Ovary (tissue), 9 donors: ENCODE measurements around the gene B4GALNT2. TPM values are rescaled to one million over a fixed set of nuclear protein-coding genes. Genes with fewer than 3 reads are reported as not detected.

Experiments
- DNase-seq, 5 donors: peaks; one replicate each; pipeline ENCODE4 v3.0.0-alpha.2; 2019 to 2020
- H3K27ac ChIP-seq, 2 donors: fragments of 200-600 bp; one replicate each; pipeline versions ENCODE4 v1.5.1 to v1.8.0; 2019 to 2022
- H3K27me3 ChIP-seq: fragments of 200-600 bp; one replicate; pipeline ENCODE4 v1.8.0; 2022
- H3K36me3 ChIP-seq: fragments of 200-600 bp; sonication (generic); one replicate; pipeline ENCODE4 v1.5.1; 2019
- H3K4me1 ChIP-seq: one replicate; pipeline ENCODE4 v1.8.1; 2013; ENCODE audit warnings: mild to moderate bottlenecking, moderate library complexity; ENCODE audit not compliant: insufficient read depth
- H3K4me3 ChIP-seq: fragments of 200-600 bp; sonication (generic); one replicate; pipeline ENCODE4 v1.5.1; 2017
- H3K9me3 ChIP-seq, 2 donors: fragments of 200-600 bp in 1 of 2; sonication (generic) in 1 of 2; one replicate each; pipeline versions ENCODE4 v1.5.1 to v1.8.1; 2013 to 2019; ENCODE audit warnings: mild to moderate bottlenecking in 1 of 2, moderate library complexity in 1 of 2
- EP300 ChIP-seq: sonication (generic); formaldehyde crosslinking; IDR thresholded peaks from one replicate; pipeline ENCODE4 v1.6.1; 2017; ENCODE audit warnings: antibody characterized with exemption
- POLR2A ChIP-seq: fragments of 450-650 bp; IDR thresholded peaks from one replicate; pipeline ENCODE4 v1.6.1; 2017; ENCODE audit warnings: antibody characterized with exemption, mild to moderate bottlenecking, moderate library complexity
- WGBS, 3 donors: extraction: QIAGEN DNeasy Blood & Tissue Kit in 1 of 3; methylation state at CpG; one replicate each; pipeline versions ENCODE4 v1.1.5 to v1.1.7; 2013 to 2017; 5-methylcytosine and 5-hydroxymethylcytosine counted together
- intact Hi-C, 4 donors: fragments of 100-400 bp; cut with DNase I; formaldehyde crosslinking; loops; one replicate each; pipeline versions ENCODE4 v1.11.0 to v1.15.1; 2022 to 2023
- polyA plus RNA-seq, 2 donors: library from polyadenylated mRNA; stranded (reverse); fragments of 200-250 nt in 1 of 2; fragments of 350-450 nt in 1 of 2; fragmentation: Illumina TruSeq in 1 of 2; extraction: RNeasy Lipid Tissue Mini Kit (QIAGEN cat#74804) in 1 of 2; gene quantifications; one replicate each; pipeline ENCODE4 v1.2.3, GENCODE V29; 2013 to 2014
- total RNA-seq, 7 donors: library from RNA; depleted of rRNA in 2 of 7; stranded (reverse); fragments of >200 nt in 2 of 7; fragmentation: NEBNext Ultra II Directional in 3 of 7; extraction: Animal tissue kit (Norgen Biotek cat#: 25700) in 3 of 7; gene quantifications; one replicate each; pipeline versions ENCODE4 v1.1.0 to v1.2.4, GENCODE V29; 2016 to 2023
- TF ChIP-seq, protein P1 (sequence below), 3 donors: fragments of 450-650 bp in 2 of 3; fragments of 200-600 bp in 1 of 3; IDR thresholded peaks; one replicate each; pipeline versions ENCODE4 v1.5.1 to v1.8.0; 2016 to 2022; ENCODE audit warnings: antibody characterized with exemption in 3 of 3, mild to moderate bottlenecking in 1 of 3
- donor health status: DM: no; HTN: no; CAD: no; lungs with moderate emphysema.
- donor health status: DM: no; HTN: no; CAD: no.
- donor health status: Bipolar disorder and iron deficiency.
- donor health status: DM: yes; HTN: yes; CAD: no.
- donor health status: DM: no; HTN: no; CAD: no.
- donor health status: DM: yes; HTN: yes; CAD: no.

B4GALNT2 gene
- total and polyA plus RNA-seq, 9 donors, result under 0.01 to 0.03 (median 0.03) TPM; not detected in 5

DNA sequence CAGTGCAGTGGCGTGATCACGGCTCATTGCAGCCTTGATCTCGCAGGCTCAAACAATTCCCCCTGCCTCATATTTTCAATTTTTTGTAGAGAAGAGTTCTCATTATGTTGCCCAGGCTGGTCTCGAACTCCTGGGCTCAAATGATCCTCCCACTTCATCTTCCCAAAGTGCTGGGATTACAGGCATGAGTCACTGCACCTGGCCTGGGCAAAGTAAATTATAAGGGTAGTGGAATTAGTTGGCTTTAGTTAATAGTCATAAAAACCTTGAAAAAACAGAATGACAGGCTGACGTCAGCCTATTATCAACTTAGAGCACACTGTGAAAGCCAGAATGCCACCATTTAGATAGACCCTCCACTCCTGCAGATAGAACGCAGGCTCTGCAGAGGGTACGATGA, 43.5 kb upstream of the B4GALNT2 start:
- H3K27me3 ChIP-seq, result no peaks in the 10 kb centered on the region
- H3K27ac ChIP-seq, result no peak overlapping the region
- DNase-seq, result no peak
- no peaks in the 10 kb centered on the region for H3K4me1 ChIP-seq
- no peak for TF ChIP-seq EP300
- TF ChIP-seq, protein P1, sequence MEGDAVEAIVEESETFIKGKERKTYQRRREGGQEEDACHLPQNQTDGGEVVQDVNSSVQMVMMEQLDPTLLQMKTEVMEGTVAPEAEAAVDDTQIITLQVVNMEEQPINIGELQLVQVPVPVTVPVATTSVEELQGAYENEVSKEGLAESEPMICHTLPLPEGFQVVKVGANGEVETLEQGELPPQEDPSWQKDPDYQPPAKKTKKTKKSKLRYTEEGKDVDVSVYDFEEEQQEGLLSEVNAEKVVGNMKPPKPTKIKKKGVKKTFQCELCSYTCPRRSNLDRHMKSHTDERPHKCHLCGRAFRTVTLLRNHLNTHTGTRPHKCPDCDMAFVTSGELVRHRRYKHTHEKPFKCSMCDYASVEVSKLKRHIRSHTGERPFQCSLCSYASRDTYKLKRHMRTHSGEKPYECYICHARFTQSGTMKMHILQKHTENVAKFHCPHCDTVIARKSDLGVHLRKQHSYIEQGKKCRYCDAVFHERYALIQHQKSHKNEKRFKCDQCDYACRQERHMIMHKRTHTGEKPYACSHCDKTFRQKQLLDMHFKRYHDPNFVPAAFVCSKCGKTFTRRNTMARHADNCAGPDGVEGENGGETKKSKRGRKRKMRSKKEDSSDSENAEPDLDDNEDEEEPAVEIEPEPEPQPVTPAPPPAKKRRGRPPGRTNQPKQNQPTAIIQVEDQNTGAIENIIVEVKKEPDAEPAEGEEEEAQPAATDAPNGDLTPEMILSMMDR (IDR thresholded peaks at IDR 0.05), result no peak
- TF ChIP-seq POLR2A, result no peak
- intact Hi-C loops, result no loop called here
- no peak overlapping the region for H3K4me3 ChIP-seq
- no peaks in the 10 kb centered on the region for H3K36me3 ChIP-seq
- WGBS, 3 donors, result 84 to 89% (median 85%) methylated on average over 7 of the region's 7 CpGs
- H3K9me3 ChIP-seq, result no peaks in the 10 kb centered on the region

DNA sequence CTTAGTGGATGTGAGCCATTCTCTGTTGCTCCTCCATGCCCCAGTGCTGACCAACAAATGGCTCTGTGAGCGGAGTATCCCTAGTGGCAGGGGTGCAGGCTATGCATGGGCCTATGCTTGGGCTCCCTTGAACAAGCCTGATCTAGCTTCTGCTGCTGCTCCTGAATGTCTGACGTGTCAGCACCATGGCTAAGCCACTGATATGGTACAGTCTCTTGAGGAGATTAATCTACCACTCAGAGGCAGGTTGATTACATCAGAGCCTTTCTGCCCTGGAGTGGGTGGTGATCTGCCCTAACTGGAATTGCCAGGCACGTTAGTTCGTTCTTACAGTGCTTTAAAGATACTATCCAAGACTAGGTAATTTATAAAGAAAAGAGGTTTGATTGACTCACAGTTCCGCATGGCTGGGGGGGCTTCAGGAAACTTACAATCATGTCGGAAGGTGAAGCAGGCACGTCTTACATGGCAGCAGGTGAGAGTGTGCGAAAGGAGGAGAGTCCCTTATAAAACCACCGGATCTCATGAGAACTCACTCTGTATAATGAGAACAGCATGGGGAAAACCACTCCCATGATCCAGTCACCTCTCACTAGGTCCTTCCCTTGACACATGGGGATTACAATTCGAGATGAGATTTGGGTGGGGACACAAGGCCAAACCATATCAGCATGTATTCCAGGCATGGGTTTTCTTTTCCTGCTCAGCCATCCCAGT, 41.5 kb upstream of the B4GALNT2 start:
- DNase-seq, result no peak
- H3K4me1 ChIP-seq, result no peaks in the 10 kb centered on the region
- H3K27ac ChIP-seq, result no peak overlapping the region
- WGBS, 3 donors, result 76 to 79% (median 78%) methylated on average over 10 of the region's 10 CpGs
- H3K9me3 ChIP-seq, result no peaks in the 10 kb centered on the region
- H3K36me3 ChIP-seq, result no peaks in the 10 kb centered on the region
- intact Hi-C loops, result no loop called here
- no peak overlapping the region for H3K4me3 ChIP-seq
- no peaks in the 10 kb centered on the region for H3K27me3 ChIP-seq
- TF ChIP-seq, protein P1 (IDR thresholded peaks at IDR 0.05), result no peak
- TF ChIP-seq EP300 (no peak), POLR2A (no peak)

DNA sequence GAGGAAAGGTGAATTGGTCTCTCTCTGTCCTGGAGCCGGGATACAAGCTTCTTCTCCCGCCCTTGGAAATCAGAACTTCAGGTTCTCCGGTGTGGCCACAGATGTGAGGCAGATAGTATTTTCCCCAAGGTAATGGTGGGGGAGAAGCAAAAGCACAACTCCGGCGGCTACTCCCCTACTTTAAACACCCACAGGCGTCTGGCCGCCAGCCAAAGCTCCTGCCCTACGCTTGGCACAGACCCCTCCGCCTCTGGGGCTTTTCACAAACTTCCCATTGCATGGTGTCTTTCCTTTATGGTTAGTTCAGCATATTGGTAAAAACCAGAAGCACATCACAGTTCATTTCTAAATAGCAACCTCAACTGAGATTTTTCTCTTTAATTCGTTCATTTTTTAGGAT, 39.4 kb upstream of the B4GALNT2 start:
- intact Hi-C loops, result no loop called here
- H3K27ac ChIP-seq, result no peak overlapping the region
- no peaks in the 10 kb centered on the region for H3K4me1 ChIP-seq
- no peak overlapping the region for H3K4me3 ChIP-seq
- no peak for DNase-seq
- TF ChIP-seq, protein P1 (IDR thresholded peaks at IDR 0.05), result no peak
- H3K9me3 ChIP-seq, result no peaks in the 10 kb centered on the region
- WGBS, 3 donors, result 29 to 51% (median 31%) methylated on average over 10 of the region's 10 CpGs
- no peaks in the 10 kb centered on the region for H3K36me3 ChIP-seq
- no peaks in the 10 kb centered on the region for H3K27me3 ChIP-seq

DNA sequence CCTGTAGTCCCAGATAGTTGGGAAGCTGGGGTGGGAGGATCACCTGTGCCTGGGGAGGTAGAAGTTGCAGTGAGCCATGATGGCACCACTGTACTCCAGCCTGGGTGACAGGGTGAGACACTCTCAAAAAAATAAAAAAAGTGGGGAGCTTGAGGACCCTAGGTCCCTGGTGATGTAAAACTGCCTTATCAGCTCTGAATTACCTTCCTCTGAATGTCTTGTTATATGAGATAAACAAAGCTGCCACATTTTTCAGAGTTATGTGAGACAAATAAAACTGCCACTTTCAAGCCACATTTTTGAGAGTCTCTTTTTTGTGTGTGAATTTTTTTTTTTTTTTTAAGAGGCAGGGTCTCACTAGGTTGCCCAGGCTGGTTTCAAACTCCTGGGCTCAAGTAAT, 32.0 kb upstream of the B4GALNT2 start:
- intact Hi-C loops, result no loop called here
- no peaks in the 10 kb centered on the region for H3K27me3 ChIP-seq
- H3K9me3 ChIP-seq, result no peaks in the 10 kb centered on the region
- no peaks in the 10 kb centered on the region for H3K36me3 ChIP-seq
- DNase-seq, result no peak
- no peak overlapping the region for H3K27ac ChIP-seq
- H3K4me1 ChIP-seq, result no peaks in the 10 kb centered on the region
- no peak overlapping the region for H3K4me3 ChIP-seq
- TF ChIP-seq EP300 (no peak), POLR2A (no peak)
- TF ChIP-seq, protein P1 (IDR thresholded peaks at IDR 0.05), result no peak
